Stimulated activated CD4-positive, alpha-beta T cell treated with anti-CD3 and anti-CD28 coated beads, Interleukin-4, amount 100 ng/mL, for 1 hour (primary cell): ENCODE data around the gene AZIN2.
A peak's percentile ranks its signal among the peaks of the same experiment; 100 is the strongest.
"Not testable (repeated sequence)": the region's sequence is repeated elsewhere in the genome, so short reads cannot be mapped to it uniquely, and the experiment has no call there.

Experiments
- DNase-seq: peaks from one replicate; pipeline ENCODE4 v3.0.0-alpha.2; 2020

Gene AZIN2

GRCh38 chr1:33080885-33081553 lies at the start of gene AZIN2:
AZIN2 (plus strand) TSS chr1:33081153; CDS start chr1:33082250, 1,097 bp downstream.
- DNase-seq: peak; percentile 99

DNA sequence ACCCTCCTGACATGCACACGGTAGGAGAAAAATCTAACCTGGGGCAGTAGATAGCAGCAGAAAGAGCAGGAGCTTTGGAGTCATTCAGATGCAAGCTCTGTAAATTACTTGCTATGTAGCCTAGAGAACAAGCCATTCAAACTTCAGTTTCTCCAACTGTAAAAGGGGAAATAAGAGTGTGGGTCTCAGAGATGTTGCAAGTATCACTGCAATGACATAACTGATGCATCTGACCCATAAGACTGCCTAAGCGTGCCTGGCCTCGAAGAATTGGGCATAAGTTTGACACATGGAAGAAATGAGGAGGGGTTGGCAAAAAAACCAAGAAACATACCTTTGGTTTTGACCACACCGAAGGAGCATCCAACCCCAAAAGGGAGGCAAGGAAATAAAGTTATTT lies 49.4 kb upstream of the AZIN2 start:
- DNase-seq: no peak

GRCh38 chr1:33032126-33032869 lies 48.7 kb upstream of the AZIN2 start:
- DNase-seq: no peak

DNA sequence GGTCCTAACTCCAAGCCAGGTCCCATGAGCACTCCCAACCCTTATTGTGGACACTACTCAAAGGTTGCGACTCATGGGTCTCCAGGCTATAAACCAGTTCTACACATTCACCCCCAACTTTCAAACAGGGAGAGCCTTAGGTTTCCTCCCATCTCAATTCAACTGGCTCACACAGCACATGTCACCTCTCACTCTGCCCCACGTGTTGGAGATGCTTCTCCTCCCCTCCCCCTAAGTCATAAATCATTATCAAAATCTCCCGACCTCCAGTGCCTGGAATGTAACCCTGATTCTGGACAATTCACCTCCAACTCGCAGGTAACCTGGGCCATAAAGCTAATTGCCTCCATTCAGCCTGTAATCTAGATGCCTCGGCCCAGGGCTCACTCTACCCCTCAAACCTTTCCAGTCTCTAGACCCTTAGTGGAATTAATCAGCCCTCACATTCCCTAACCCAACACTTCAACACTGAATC lies 44.9 kb upstream of the AZIN2 start:
- DNase-seq: no peak

GRCh38 chr1:33036526-33037503 lies 44.1 kb upstream of the AZIN2 start, which contains the start of gene AK2:
AK2 (minus strand) TSS chr1:33036883; CDS start chr1:33036828, 55 bp downstream.
- DNase-seq: peak; percentile 89

DNA sequence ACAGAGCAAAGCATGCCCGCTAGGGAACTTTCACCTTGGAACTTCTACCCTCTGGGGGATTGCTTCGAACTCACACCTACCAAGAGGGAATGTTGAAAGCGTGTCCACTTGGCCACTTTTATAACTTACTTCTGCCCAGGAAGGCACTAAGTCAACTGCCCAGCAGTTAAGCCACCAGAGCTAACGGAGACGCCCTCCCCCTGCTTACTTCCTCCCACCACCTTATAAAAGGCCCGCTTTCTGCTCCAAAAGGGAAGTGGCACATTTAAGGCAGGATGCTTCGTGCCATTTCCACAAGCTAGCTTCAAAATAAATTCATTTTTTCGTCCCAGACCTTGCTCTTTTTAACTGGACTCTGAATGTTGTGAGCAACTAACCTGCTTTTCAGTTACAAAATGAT lies 41.1 kb upstream of the AZIN2 start:
- DNase-seq: no peak

DNA sequence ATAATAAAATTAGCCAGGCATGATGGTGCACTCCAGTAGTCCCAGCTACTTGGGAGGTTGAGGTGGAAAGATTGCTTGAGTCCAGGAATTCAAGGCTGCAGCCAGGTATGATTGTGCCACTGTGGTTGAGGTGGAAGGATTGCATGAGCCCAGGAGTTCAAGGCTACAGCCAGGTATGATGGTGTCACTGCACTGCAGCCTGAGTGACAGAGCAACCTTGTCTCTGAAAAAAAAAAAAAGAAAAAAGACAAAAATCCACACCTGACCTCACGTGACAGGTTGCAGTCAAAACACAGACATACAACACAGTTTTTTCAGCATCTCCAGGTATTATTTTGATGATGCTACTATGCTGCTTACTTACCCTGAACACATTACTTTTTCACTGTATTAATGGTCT lies 39.9 kb upstream of the AZIN2 start:
- no peak for DNase-seq

- DNase-seq: no peak
Measured at GRCh38 chr1:33042831-33043230, 38.1 kb upstream of the AZIN2 start.

DNA sequence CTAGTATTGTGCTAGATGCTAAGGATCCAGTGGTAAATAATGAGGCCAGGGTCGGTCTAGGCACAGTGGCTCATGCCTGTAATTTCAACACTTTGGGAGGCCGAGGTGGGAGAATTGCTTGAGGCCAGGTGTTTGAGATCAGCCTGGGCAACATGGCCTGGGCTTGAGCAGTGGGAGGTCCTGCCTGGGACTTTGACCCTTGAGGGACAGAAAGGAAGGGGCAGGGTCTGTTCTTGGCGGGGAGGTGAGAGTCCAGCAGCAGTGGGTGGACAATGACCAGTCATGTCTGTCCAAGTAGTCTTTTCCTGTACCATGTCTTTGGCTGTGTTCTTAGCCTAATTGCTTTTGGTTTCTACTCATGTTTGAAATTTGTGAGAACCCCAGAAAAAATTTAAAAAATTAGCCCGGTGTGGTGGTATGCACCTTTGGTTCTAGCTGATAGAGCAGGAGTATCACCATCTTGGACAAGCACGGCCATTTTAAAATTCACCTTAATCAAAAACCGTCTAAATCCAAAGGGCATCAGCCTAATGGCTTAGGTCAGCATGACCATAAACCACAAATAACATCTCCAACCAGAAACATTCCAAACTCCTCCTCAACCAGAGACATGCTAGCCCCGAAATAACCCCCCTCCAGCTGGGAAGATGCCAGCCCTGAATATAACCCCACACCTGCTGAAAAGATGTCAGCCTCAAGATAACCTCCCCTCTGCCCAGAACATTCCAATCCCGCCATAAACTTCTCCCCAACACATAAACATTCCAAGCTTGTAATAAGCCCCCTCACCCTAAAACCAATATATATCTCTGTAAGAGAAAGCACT lies 37.5 kb upstream of the AZIN2 start:
- no peak for DNase-seq

GRCh38 chr1:33045246-33045645 lies 35.7 kb upstream of the AZIN2 start:
- no peak for DNase-seq

DNA sequence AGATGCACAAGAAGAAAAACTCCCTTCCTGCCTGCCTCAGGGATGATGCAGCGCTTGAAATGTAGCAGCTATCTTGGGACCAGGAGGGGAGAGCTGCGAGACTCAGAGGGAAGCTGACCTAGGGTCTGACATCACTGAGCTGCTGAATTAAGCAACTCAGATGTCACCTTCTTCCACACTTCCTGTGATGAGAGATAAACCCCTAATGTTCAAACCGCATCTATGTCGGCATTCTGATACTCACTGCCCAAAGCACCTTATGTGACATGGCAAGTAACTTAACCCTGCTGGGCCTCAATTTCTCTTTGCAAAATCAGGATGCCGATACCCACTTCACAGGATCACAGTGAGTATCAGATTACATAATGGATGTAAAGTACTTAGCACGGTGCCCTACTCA lies 35.1 kb upstream of the AZIN2 start:
- DNase-seq: no peak

DNA sequence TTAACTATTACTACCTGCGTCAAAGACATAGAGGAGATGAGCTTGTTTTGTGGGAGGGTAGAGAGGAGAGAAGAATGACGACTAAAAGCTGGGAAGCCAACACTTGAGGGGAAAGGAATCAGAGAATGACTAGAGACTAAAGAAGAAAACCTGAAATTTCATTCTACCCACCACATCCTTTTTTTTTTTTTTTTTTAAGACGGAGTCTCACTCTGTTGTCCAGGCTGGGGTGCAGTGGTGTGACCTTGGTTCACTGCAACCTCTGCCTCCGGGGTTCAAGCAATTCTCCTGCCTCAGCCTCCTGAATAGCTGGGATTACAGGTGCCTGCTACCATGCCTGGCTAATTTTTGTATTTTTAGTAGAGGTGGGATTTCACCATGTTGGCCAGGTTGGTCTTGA lies 34.7 kb upstream of the AZIN2 start:
- not testable (repeated sequence) for DNase-seq

DNA sequence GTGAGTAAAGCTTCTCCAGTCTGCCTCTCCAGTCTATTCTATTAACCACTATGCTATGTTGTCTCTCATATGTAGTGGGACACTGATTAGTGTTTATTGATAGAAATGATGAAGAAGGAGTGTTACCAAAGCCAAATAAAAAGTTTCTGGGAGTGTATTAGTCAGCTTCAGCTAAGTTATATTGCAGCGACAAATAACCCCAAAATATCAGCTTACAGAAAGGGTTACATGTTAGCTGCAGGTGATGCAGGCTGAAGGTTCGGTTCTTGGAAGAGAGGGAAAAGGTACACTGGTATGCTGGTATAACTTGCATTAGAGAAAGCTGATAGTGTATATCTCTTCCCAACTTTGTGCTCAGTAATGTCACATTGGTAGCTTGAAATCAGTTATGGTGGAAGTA lies 33.7 kb upstream of the AZIN2 start:
- DNase-seq: no peak

DNA sequence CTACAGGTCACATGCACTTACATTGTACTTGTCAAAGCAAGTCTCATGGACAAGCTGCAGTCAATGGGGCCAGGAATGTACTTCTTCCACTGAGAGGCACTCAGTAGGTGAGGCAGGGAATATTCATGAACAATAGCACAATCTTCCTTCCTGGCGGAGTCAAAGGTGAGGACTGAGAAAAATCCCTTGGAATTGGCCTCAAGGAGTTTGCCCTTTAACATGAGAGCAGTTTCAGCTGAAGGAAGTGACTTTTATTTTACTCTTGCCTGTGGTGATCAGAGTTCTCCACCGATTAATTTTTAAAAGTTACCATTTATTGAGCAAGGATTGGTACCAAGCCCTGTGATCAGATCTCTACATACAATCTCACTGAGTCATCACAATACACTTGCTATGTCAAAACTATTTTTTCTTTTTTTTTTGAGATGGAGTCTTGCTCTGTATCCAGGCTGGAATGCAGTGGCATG lies 33.1 kb upstream of the AZIN2 start:
- DNase-seq: no peak

- DNase-seq: no peak
Measured at GRCh38 chr1:33048426-33048825, 32.5 kb upstream of the AZIN2 start.

GRCh38 chr1:33049371-33049770 lies 31.6 kb upstream of the AZIN2 start:
- DNase-seq: no peak

DNA sequence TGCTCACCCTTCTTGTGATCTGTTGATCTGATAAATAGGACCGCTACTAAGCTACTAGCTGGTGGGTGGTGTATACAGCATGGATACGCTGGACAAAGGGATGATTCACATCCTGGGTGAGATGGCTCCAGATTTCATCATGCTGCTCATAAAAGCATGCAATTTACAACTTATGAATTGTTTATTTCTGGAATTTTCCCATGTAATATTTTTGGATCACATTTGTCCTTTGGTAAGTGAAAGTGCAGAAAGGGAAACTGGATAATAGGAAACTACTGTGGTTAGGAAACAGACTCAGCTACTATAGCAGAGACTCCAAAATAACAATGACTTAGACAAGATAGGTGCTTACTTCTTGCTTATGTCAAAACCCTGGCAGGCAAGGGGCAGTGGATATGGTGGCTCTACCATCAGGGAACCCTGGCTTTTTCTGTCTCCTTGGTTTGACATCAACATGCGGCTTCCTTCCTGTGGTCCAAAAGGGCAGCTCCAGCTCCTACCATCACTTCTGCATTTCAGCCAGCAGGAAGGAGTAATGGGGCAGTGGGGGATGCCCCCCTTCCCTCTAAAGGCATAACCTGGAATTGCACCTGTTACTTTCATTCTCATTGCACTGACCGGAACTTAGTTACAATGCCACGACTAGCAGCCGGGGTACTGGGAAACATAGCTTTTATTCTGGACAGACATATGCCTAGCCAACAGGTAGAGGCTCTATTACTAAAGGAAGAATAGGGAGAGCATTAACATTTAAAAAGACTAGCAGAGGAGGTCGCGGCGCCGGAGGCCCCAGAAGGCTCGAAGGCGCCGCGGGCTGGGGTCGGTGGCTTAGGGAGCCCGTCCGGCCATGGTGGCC lies 30.5 kb upstream of the AZIN2 start:
- no peak for DNase-seq

DNA sequence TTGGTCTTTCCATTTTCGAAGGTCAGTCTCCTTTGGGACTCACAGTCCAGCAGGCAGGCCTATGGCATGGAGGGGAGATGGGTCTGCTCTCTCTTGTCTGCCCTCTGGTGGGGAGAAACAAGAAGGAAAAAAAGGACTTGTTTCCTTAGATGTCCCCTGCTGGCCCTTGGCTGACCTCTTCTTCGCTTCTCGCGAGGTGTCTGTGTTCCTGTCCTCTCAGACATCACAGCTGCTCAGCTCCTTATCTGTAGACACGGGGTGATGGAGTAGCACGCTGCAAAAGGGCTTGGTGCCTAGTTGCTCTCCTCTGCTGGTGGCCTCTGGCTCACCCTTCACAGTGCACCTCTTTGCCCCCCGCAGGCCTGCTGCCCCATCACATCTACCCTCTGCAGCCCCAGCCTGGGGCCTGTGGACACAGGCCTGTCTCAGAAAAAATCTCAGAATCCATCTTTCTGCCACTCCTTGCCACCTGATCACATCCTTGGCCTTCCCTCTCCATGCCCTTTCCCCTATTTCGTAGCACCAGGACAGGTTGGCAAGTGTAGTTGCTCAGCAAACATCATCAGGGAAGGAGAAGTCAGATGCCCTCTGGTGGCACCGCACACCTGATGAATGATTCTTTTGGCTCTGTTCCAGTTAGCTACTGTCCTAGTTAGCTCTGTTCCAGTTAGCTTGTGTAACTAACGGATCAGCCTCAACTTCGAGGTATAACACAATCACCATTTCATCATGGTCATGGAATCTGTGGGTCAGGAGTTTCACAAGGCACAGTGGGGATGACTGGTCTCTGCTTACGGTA lies 25.5 kb upstream of the AZIN2 start:
- peak; percentile 19 for DNase-seq

DNA sequence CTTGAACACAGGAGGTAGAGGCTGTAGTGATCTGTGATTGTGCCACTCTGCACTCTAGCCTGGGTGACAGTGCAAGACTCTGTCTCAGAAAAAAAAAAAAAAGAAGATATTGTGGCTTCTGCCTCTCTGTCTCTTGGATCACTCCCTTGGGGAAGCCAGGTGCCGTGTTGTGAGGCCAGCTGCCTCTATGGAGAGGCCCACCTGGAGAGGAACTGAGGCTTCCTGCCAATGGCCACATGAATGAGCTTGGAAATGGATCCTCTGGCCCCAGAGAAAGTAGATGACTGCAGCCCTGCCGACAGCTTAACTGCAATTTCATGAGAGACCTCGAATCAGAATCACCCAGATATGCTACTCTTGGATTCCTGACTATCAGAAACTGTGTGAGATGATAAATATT lies 24.5 kb upstream of the AZIN2 start:
- no peak for DNase-seq

- no peak for DNase-seq
Measured at GRCh38 chr1:33057095-33057494, 23.9 kb upstream of the AZIN2 start.
